Endodermal cell (in vitro differentiated cells): ENCODE data around the gene RABGAP1L. TPM values are rescaled to one million over a fixed set of nuclear protein-coding genes. Genes with fewer than 3 reads are reported as not detected.

ENCODE experiments used
- DNase-seq: peaks from one replicate; pipeline ENCODE4 v3.0.0-alpha.2; 2017
- H3K27ac ChIP-seq: 2 replicates; pipeline ENCODE4 v1.5.1; 2013; ENCODE audit warnings: mild to moderate bottlenecking, low read depth, low read length, moderate library complexity
- H3K27me3 ChIP-seq: 2 replicates; pipeline ENCODE4 v1.6.1; 2013; ENCODE audit warnings: mild to moderate bottlenecking, low read length, moderate library complexity; ENCODE audit not compliant: insufficient read depth, control insufficient read depth, poor library complexity, severe bottlenecking
- H3K36me3 ChIP-seq: 2 replicates; pipeline ENCODE4 v1.7.0; 2013; ENCODE audit warnings: mild to moderate bottlenecking, low read length, moderate library complexity; ENCODE audit not compliant: control insufficient read depth, insufficient read depth
- H3K4me1 ChIP-seq: one replicate; pipeline ENCODE4 v1.7.0; 2013; ENCODE audit warnings: low read length; ENCODE audit not compliant: control insufficient read depth, insufficient read depth
- H3K4me3 ChIP-seq: 2 replicates; pipeline ENCODE4 v1.5.1; 2013; ENCODE audit warnings: mild to moderate bottlenecking, low read length, moderate library complexity
- H3K9ac ChIP-seq: 2 replicates; pipeline ENCODE4 v1.6.1; 2013; ENCODE audit warnings: mild to moderate bottlenecking, low read length, moderate library complexity; ENCODE audit not compliant: poor library complexity, severe bottlenecking; ENCODE audit errors: extremely low read depth
- H3K9me3 ChIP-seq: 2 replicates; pipeline ENCODE4 v1.6.1; 2013; ENCODE audit warnings: mild to moderate bottlenecking, low read length, moderate library complexity; ENCODE audit not compliant: control insufficient read depth
- H3K27ac Mint-ChIP-seq: 2 replicates; pipeline ENCODE4 v1.8.0; 2020; ENCODE audit warnings: mixed read lengths
- H3K27me3 Mint-ChIP-seq: 2 replicates; pipeline ENCODE4 v1.8.0; 2021; ENCODE audit warnings: mild to moderate bottlenecking, mixed read lengths; ENCODE audit not compliant: insufficient read depth
- H3K36me3 Mint-ChIP-seq: 2 replicates; pipeline ENCODE4 v1.8.0; 2020; ENCODE audit warnings: low read depth, mixed read lengths
- H3K4me1 Mint-ChIP-seq: 2 replicates; pipeline ENCODE4 v1.8.0; 2020; ENCODE audit warnings: mixed read lengths
- H3K4me3 Mint-ChIP-seq: 2 replicates; pipeline ENCODE4 v1.8.0; 2020; ENCODE audit warnings: mild to moderate bottlenecking, moderate library complexity, mixed read lengths
- H3K9me3 Mint-ChIP-seq: 2 replicates; pipeline ENCODE4 v1.8.0; 2020; ENCODE audit warnings: mild to moderate bottlenecking, mixed read lengths
- WGBS, 2 experiments: methylation state at CpG; one replicate each; pipeline versions ENCODE4 v1.1.5 to v1.1.7; 2013; ENCODE audit warnings: missing lambda C conversion rate in 2 of 2, mixed read lengths in 1 of 2; ENCODE audit not compliant: insufficient coverage in 1 of 2, insufficient read length in 1 of 2; 5-methylcytosine and 5-hydroxymethylcytosine counted together
- total RNA-seq, 2 donors: library from RNA; stranded (reverse); fragmentation: NEBNext Ultra II Directional in 1 of 2; extraction: Animal tissue kit (Norgen Biotek cat#: 25700) in 1 of 2; gene quantifications; 2 replicates in 1 of 2; 3 replicates in 1 of 2; pipeline ENCODE4 v1.2.1, GENCODE V29; 2021
- TF ChIP-seq, protein P1 (sequence below): fragments of 200-600 bp; sonication (generic); conservative IDR thresholded peaks from 2 replicates; pipeline ENCODE4 v1.5.0; 2021; ENCODE audit warnings: antibody characterized with exemption, mild to moderate bottlenecking

The RABGAP1L gene
- total RNA-seq, 2 donors from 2014 or later, result 32.5 to 36.9 TPM

GRCh38 chr1:174376030-174376429 is 216.7 kb downstream of the RABGAP1L start:
- H3K4me1 Mint-ChIP-seq, result no peaks in the 10 kb centered on the region
- H3K9me3 Mint-ChIP-seq, result peaks cover 7% of the 10 kb centered on the region
- no peaks in the 10 kb centered on the region for H3K27me3 Mint-ChIP-seq
- H3K4me3 Mint-ChIP-seq, result no peak overlapping the region
- WGBS, 2 experiments, result 67 to 86% methylated on average over 1 to 2 of the region's 2 CpGs
- H3K27ac ChIP-seq, result no peak overlapping the region
- H3K9me3 ChIP-seq, result no peaks in the 10 kb centered on the region
- no peaks in the 10 kb centered on the region for H3K27me3 ChIP-seq
- no peak overlapping the region for H3K27ac Mint-ChIP-seq
- no peak overlapping the region for H3K9ac ChIP-seq
- peaks cover 3% of the 10 kb centered on the region for H3K36me3 Mint-ChIP-seq
- TF ChIP-seq, protein P1, sequence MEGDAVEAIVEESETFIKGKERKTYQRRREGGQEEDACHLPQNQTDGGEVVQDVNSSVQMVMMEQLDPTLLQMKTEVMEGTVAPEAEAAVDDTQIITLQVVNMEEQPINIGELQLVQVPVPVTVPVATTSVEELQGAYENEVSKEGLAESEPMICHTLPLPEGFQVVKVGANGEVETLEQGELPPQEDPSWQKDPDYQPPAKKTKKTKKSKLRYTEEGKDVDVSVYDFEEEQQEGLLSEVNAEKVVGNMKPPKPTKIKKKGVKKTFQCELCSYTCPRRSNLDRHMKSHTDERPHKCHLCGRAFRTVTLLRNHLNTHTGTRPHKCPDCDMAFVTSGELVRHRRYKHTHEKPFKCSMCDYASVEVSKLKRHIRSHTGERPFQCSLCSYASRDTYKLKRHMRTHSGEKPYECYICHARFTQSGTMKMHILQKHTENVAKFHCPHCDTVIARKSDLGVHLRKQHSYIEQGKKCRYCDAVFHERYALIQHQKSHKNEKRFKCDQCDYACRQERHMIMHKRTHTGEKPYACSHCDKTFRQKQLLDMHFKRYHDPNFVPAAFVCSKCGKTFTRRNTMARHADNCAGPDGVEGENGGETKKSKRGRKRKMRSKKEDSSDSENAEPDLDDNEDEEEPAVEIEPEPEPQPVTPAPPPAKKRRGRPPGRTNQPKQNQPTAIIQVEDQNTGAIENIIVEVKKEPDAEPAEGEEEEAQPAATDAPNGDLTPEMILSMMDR, result no peak
- no peaks in the 10 kb centered on the region for H3K4me1 ChIP-seq
- DNase-seq, result no peak
- H3K4me3 ChIP-seq, result no peak overlapping the region
- no peaks in the 10 kb centered on the region for H3K36me3 ChIP-seq

- Histone ChIP-seq H3K9ac (no peak overlapping the region), H3K27ac (no peak overlapping the region), H3K9me3 (no peaks in the 10 kb centered on the region), H3K4me1 (no peaks in the 10 kb centered on the region), H3K4me3 (no peak overlapping the region), H3K27me3 (no peaks in the 10 kb centered on the region), H3K36me3 (no peaks in the 10 kb centered on the region)
- TF ChIP-seq, protein P1, result no peak
- no peak overlapping the region for H3K27ac Mint-ChIP-seq
- H3K27me3 Mint-ChIP-seq, result no peaks in the 10 kb centered on the region
- H3K4me3 Mint-ChIP-seq, result no peak overlapping the region
- H3K9me3 Mint-ChIP-seq, result no peaks in the 10 kb centered on the region
- DNase-seq, result no peak
- peaks cover 3% of the 10 kb centered on the region for H3K4me1 Mint-ChIP-seq
- H3K36me3 Mint-ChIP-seq, result peaks cover 4% of the 10 kb centered on the region
These were observed 232.4 kb downstream of the RABGAP1L start for GRCh38 chr1:174391716-174392115.

DNA sequence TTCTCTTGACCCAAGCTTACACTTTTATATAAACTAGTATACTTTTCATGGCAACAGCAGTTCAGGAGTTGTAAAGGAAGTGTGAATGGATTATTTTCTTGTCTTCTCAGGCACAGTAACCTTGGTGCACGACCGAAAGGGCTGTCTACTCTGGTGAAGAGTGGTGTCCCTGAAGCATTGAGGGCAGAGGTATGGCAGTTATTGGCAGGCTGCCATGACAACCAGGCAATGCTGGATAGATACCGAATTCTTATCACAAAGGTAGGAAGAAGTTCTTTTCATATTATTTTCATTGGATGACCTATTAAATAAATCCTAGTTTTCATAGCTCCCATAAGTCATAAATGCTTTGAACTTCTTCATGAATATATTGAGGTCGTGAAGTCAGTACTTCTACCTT is 234.6 kb downstream of the RABGAP1L start:
- Mint-ChIP-seq H3K4me1 (peaks cover 3% of the 10 kb centered on the region), H3K4me3 (no peak overlapping the region), H3K9me3 (no peaks in the 10 kb centered on the region), H3K36me3 (peaks cover 4% of the 10 kb centered on the region), H3K27me3 (no peaks in the 10 kb centered on the region), H3K27ac (no peak overlapping the region)
- TF ChIP-seq, protein P1, result no peak
- no peak overlapping the region for H3K9ac ChIP-seq
- no peaks in the 10 kb centered on the region for H3K36me3 ChIP-seq
- 93% methylated on average over 4 of the region's 4 CpGs; no CpG with 5 or more reads in 1 of the 2 experiments for WGBS, 2 experiments
- H3K4me1 ChIP-seq, result no peaks in the 10 kb centered on the region
- no peaks in the 10 kb centered on the region for H3K9me3 ChIP-seq
- H3K27me3 ChIP-seq, result no peaks in the 10 kb centered on the region
- no peak for DNase-seq
- H3K27ac ChIP-seq, result no peak overlapping the region
- no peak overlapping the region for H3K4me3 ChIP-seq
